K562 (cell line): Measurements from ENCODE around the gene SF3A2. TPM values are rescaled to one million over a fixed set of nuclear protein-coding genes. Genes with fewer than 3 reads are reported as not detected.

Experiments used
- ATAC-seq: fragments of 200-7000 bp; cut with Tn5 transposase; 3 replicates; pipeline ENCODE4 v1.9.1; 2020; ENCODE audit warnings: moderate library complexity
- BruUV-seq: library from RNA; stranded (reverse); fragments of 400-500 nt; replicated peaks from 2 replicates; lab custom pipeline; 2021; lab: Mats Ljungman, UMichigan
- CTCF ChIA-PET: fragments of 300-600 bp; formaldehyde crosslinking; extraction: SDS; loops from one replicate; lab custom pipeline; 2021; ENCODE audit warnings: low intra/inter-chr PET ratio; lab: Yijun Ruan, JAX
- POLR2A ChIA-PET: fragments of 300-600, 350-650 bp; sonication (Branson Sonifier 250); formaldehyde crosslinking; extraction: SDS; loops from one replicate; lab custom pipeline; 2021; ENCODE audit warnings: antibody characterized with exemption, inconsistent platforms; lab: Yijun Ruan, JAX
- DNase-seq, 4 experiments: peaks; one replicate each; pipeline versions ENCODE4 v3.0.0 to v3.0.0-alpha.2; 2011 to 2018; ENCODE audit warnings: low spot score in 3 of 4, mixed read lengths in 3 of 4; ENCODE audit errors: extremely low read depth in 1 of 4
- FAIRE-seq: peaks from 2 replicates; lab custom pipeline; 2011; peaks lifted over from hg19 to GRCh38; lab: Jason Lieb, UNC
- H2AFZ ChIP-seq: 2 replicates; pipeline ENCODE4 v1.6.0; 2011; ENCODE audit warnings: low read depth, low read length, control low read depth, inconsistent platforms
- H3K27ac ChIP-seq: fragments of 200-600 bp; 3 replicates; pipeline ENCODE4 v1.8.0; 2011; ENCODE audit warnings: low read depth, mild to moderate bottlenecking, control low read depth, inconsistent platforms, low read length, moderate library complexity, mixed read lengths; ENCODE audit errors: extremely low read depth
- H3K27me3 ChIP-seq, 2 experiments: fragments of 300-600 bp in 1 of 2; 2 replicates in 1 of 2; 3 replicates in 1 of 2; pipeline versions ENCODE4 v1.6.0 to v1.8.0; 2011; ENCODE audit warnings: inconsistent platforms in 2 of 2, low read length in 2 of 2, mild to moderate bottlenecking in 1 of 2, mixed read lengths in 1 of 2, moderate library complexity in 1 of 2; ENCODE audit not compliant: control insufficient read depth in 2 of 2, insufficient read depth in 2 of 2
- H3K36me3 ChIP-seq: fragments of 300-600 bp; 3 replicates; pipeline ENCODE4 v1.8.0; 2011; ENCODE audit warnings: mild to moderate bottlenecking, low read length, inconsistent platforms; ENCODE audit not compliant: control insufficient read depth, insufficient read depth
- H3K4me1 ChIP-seq, 2 experiments: fragments of 200-600 bp in 1 of 2; replicated peaks in 1 of 2; 2 replicates in 1 of 2; 3 replicates in 1 of 2; pipeline versions ENCODE4 v1.5.1 to v1.8.0; 2011; ENCODE audit warnings: inconsistent platforms in 2 of 2, low read length in 2 of 2, mild to moderate bottlenecking in 1 of 2, mixed read lengths in 1 of 2, moderate library complexity in 1 of 2; ENCODE audit not compliant: control insufficient read depth in 2 of 2, insufficient read depth in 2 of 2
- H3K4me2 ChIP-seq: 2 replicates; pipeline ENCODE4 v1.6.1; 2011; ENCODE audit warnings: low read length, control low read depth, inconsistent platforms, mixed read lengths; ENCODE audit not compliant: insufficient read depth
- H3K4me3 ChIP-seq: fragments of 200-600 bp; sonication (generic), shearing (Covaris generic); 2 replicates; pipeline ENCODE4 v1.5.1; 2016; ENCODE audit warnings: control low read depth, inconsistent platforms
- H3K79me2 ChIP-seq: fragments of 200-600 bp; 3 replicates; pipeline ENCODE4 v1.8.0; 2011; ENCODE audit warnings: low read length, inconsistent platforms; ENCODE audit not compliant: control insufficient read depth, insufficient read depth
- H3K9ac ChIP-seq, 2 experiments: 2 replicates each; pipeline versions ENCODE4 v1.6.0 to v1.6.1; 2011; ENCODE audit warnings: low read depth in 2 of 2, low read length in 2 of 2, control low read depth in 1 of 2, inconsistent platforms in 1 of 2, mild to moderate bottlenecking in 1 of 2, mixed read lengths in 1 of 2; ENCODE audit not compliant: insufficient read depth in 1 of 2
- H3K9me1 ChIP-seq: one replicate; pipeline ENCODE4 v1.6.0; 2011; ENCODE audit warnings: inconsistent platforms, mild to moderate bottlenecking, low read length, moderate library complexity; ENCODE audit not compliant: control insufficient read depth, insufficient read depth
- H3K9me3 ChIP-seq: replicated peaks from 2 replicates; pipeline ENCODE4 v1.5.1; 2011; ENCODE audit warnings: low read depth, low read length, inconsistent platforms; ENCODE audit not compliant: control insufficient read depth, insufficient read depth
- H4K20me1 ChIP-seq: replicated peaks from 2 replicates; pipeline ENCODE4 v1.6.1; 2011; ENCODE audit warnings: low read length, inconsistent platforms, mixed read lengths; ENCODE audit not compliant: control insufficient read depth, insufficient read depth
- KAT7 ChIP-seq: sonication (generic); formaldehyde crosslinking; IDR thresholded peaks from 2 replicates; pipeline ENCODE4 v1.8.0; 2022; ENCODE audit warnings: missing genetic modification reagents, mild to moderate bottlenecking, borderline replicate concordance
- POLR2G ChIP-seq: fragments of 200-400 bp; formaldehyde crosslinking; IDR thresholded peaks from 2 replicates; pipeline ENCODE4 v1.6.1; 2017; ENCODE audit warnings: low read depth, mild to moderate bottlenecking, antibody characterized with exemption, low read length, moderate library complexity
- SAFB ChIP-seq: fragments of 200-400 bp; formaldehyde crosslinking; IDR thresholded peaks from 2 replicates; pipeline ENCODE4 v1.6.1; 2017; ENCODE audit warnings: low read depth, low read length, borderline replicate concordance
- ZNF23 ChIP-seq: fragments of 250-450 bp; sonication (Bioruptor Pico); IDR thresholded peaks from 2 replicates; pipeline ENCODE4 v1.4.0; 2020; ENCODE audit warnings: mild to moderate bottlenecking
- WGBS: fragments of 100-300 bp; shearing (Covaris generic); methylation state at CpG from one replicate; pipeline ENCODE4 v1.1.6; 2016; ENCODE audit warnings: low coverage, mixed read lengths; ENCODE audit not compliant: insufficient coverage; ENCODE audit errors: missing lambda C conversion rate; 5-methylcytosine and 5-hydroxymethylcytosine counted together
- in situ Hi-C: fragments of 300-500 bp; cut with MboI; formaldehyde crosslinking; loops from 4 replicates; pipeline ENCODE4 v1.15.0; 2018; ENCODE audit warnings: inconsistent platforms, mixed read lengths
- intact Hi-C: fragments of 100-400 bp; cut with micrococcal nuclease; formaldehyde crosslinking; loops from 2 replicates; pipeline ENCODE4 v1.14.2; 2022
- polyA plus RNA-seq, 8 experiments: library from polyadenylated mRNA; depleted of rRNA in 4 of 8; stranded (reverse) in 5 of 8; unstranded in 3 of 8; fragments of >200 nt; fragmentation: Nextera tagmentation in 2 of 8; fragmentation: Illumina TruSeq in 1 of 8; extraction: Ambion mirVana in 2 of 8; extraction: Trizol in 1 of 8; gene quantifications; 2 replicates each; pipeline versions ENCODE4 v1.2.1 to v1.2.3, GENCODE V29; 2011 to 2014; ENCODE audit warnings: inconsistent platforms in 1 of 8, missing spikeins in 1 of 8
- total RNA-seq, 7 experiments: library from RNA; depleted of rRNA in 6 of 7; stranded (reverse); fragments of >200 nt in 6 of 7; fragmentation: Illumina TruSeq in 2 of 7; extraction: Trizol in 2 of 7; gene quantifications; 2 replicates each; pipeline versions ENCODE4 v1.2.1 to v1.2.3, GENCODE V29; 2011 to 2021; ENCODE audit warnings: low replicate concordance in 1 of 7
- TF ChIP-seq, protein P1 (sequence below), 2 experiments: fragments of 150-350 bp in 1 of 2; IDR thresholded peaks; 2 replicates each; pipeline ENCODE4 v1.6.1; 2012 to 2016; ENCODE audit warnings: low read depth in 2 of 2, low read length in 2 of 2, mild to moderate bottlenecking in 1 of 2, moderate library complexity in 1 of 2
- TF ChIP-seq, protein P2 (sequence below): sonication (generic); formaldehyde crosslinking; IDR thresholded peaks from 2 replicates; pipeline ENCODE4 v1.8.1; 2023; ENCODE audit warnings: mild to moderate bottlenecking, missing genetic modification reagents
- TF ChIP-seq, protein P3 (sequence below): sonication (generic); IDR thresholded peaks from 2 replicates; pipeline ENCODE4 v1.6.1; 2016

SF3A2 gene
- total and polyA plus RNA-seq, 9 of the 15 experiments (the other 6 are each of a cell fraction or from before 2014, with no cell fraction given) = 0.17 to 194 (median 22.8) TPM

DNA sequence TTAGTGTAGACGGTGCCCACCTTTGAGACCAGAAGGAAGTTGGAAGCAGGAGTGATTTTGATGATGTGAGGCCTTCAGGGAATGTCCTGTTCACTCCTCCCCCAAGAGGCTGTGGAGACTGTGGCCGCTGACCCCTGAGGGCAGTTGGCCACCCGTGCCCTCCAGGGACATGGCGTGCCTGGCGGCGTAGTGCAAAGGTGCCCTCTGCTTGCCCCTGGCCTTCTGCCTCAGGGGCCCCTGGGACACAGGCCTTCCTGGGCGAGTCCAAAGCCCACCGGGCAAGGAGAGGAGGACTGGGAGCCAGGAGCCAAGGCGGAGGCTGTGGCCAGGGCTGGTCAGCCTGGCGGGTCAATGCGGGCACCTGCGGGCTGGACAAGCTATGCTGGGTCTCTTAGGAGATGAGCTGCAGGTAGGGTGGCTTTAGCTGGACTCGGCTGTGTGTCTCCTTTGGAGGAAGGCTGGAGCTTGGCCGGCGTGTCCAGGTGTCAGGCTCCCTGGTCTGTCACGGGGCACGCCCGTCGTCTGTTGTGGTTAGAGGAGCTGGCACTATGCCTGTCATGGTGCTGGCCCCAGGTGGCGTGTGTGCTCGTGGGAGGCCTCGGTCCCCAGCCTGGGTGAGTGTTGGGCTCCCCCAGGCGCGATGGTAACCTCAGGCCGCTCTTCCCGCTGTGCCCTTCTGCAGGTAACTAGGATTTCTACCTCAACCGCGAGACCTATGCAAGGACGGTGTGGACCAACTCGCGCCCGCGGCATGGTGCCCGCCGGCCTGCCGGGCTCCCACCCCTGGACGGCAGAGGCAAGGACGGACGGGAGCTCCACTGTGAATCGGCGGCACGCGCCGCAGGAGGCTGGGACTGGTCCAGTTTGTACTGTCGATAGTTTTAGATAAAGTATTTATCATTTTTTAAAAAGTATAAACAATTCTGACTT, 7.3 kb upstream of the SF3A2 start (continued):
- TF ChIP-seq, protein P1, sequence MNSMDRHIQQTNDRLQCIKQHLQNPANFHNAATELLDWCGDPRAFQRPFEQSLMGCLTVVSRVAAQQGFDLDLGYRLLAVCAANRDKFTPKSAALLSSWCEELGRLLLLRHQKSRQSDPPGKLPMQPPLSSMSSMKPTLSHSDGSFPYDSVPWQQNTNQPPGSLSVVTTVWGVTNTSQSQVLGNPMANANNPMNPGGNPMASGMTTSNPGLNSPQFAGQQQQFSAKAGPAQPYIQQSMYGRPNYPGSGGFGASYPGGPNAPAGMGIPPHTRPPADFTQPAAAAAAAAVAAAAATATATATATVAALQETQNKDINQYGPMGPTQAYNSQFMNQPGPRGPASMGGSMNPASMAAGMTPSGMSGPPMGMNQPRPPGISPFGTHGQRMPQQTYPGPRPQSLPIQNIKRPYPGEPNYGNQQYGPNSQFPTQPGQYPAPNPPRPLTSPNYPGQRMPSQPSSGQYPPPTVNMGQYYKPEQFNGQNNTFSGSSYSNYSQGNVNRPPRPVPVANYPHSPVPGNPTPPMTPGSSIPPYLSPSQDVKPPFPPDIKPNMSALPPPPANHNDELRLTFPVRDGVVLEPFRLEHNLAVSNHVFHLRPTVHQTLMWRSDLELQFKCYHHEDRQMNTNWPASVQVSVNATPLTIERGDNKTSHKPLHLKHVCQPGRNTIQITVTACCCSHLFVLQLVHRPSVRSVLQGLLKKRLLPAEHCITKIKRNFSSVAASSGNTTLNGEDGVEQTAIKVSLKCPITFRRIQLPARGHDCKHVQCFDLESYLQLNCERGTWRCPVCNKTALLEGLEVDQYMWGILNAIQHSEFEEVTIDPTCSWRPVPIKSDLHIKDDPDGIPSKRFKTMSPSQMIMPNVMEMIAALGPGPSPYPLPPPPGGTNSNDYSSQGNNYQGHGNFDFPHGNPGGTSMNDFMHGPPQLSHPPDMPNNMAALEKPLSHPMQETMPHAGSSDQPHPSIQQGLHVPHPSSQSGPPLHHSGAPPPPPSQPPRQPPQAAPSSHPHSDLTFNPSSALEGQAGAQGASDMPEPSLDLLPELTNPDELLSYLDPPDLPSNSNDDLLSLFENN (IDR thresholded peaks at IDR 0.05; ENCODE audit: low read depth in 2 of 2, low read length in 2 of 2) = no peak
- TF ChIP-seq ZNF23 (CRISPR knock-in tag) = no peak

DNA sequence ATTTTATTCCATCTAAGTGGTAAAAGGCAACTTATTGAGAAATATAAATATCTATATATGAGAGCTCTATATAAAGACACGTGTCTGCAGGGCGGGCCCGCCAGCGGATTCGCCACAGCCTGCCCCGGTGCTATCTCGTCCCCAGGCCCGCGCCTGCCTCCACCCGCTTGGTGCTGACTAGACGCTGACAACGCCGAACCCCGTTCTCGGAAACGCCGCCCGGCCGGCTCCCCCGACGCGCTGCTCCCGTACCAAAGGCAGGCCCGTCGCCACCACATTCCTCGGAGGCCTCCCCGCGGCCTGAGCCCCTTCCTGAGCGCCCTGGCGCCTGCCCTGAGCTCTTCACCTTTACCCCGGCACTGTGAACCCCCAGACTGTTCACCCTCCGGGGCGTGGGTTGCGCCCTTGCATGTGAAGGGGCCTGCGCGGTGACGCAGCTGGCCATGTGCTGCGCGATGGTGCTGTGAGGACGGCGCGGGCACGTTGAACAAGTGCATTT, 6.5 kb upstream of the SF3A2 start:
- H3K9me1 ChIP-seq = no peaks in the 10 kb centered on the region
- no peak overlapping the region for H2AFZ ChIP-seq
- ChIA-PET CTCF (no interaction called here), POLR2A (interaction anchor here (0.6 to 1.9 kb wide), 4 partner anchors 8 to 59 kb away, joined by 3 to 9 read pairs (median 6); no protein-coding TSS in a partner anchor)
- 88% methylated on average over 33 of the region's 43 CpGs for WGBS
- peaks cover 28% of the 10 kb centered on the region for H3K79me2 ChIP-seq
- H3K4me2 ChIP-seq = no peak overlapping the region
- ATAC-seq = no peak
- H4K20me1 ChIP-seq = 0 out of 2 replicates have a peak, but pooled peaks cover 9% of the 10 kb centered on the region
- intact Hi-C loops = no loop called here
- in situ Hi-C loops = loop anchor here (10.0 kb wide), 1 partner anchor 85 kb away; no protein-coding TSS in a partner anchor
- H3K9me3 ChIP-seq = no peaks in the 10 kb centered on the region
- no peak overlapping the region for H3K27ac ChIP-seq
- no peaks in the 10 kb centered on the region for H3K27me3 ChIP-seq
- peak overlapping the region in 1 of 2 experiments; percentile 58; a peak in 1 of 4 replicates for H3K9ac ChIP-seq
- peaks cover 87% of the 10 kb centered on the region; the same call in 2 of the 3 replicates for H3K36me3 ChIP-seq
- H3K4me1 ChIP-seq = peaks cover 0 to 73% of the 10 kb centered on the region in 2 experiments; a peak in 3 of 5 replicates
- DNase-seq = no peak
- no peak for FAIRE-seq
- TF ChIP-seq SAFB (0 out of 2 replicates have a peak, but pooled peaks have one; percentile 25), KAT7 (0 out of 2 replicates have a peak, but pooled peaks have one; percentile 32), POLR2G (peak; percentile 63; the same call in 1 of the 2 replicates)
- TF ChIP-seq, protein P2, sequence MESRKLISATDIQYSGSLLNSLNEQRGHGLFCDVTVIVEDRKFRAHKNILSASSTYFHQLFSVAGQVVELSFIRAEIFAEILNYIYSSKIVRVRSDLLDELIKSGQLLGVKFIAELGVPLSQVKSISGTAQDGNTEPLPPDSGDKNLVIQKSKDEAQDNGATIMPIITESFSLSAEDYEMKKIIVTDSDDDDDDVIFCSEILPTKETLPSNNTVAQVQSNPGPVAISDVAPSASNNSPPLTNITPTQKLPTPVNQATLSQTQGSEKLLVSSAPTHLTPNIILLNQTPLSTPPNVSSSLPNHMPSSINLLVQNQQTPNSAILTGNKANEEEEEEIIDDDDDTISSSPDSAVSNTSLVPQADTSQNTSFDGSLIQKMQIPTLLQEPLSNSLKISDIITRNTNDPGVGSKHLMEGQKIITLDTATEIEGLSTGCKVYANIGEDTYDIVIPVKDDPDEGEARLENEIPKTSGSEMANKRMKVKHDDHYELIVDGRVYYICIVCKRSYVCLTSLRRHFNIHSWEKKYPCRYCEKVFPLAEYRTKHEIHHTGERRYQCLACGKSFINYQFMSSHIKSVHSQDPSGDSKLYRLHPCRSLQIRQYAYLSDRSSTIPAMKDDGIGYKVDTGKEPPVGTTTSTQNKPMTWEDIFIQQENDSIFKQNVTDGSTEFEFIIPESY = peak; percentile 67
- TF ChIP-seq, protein P3, sequence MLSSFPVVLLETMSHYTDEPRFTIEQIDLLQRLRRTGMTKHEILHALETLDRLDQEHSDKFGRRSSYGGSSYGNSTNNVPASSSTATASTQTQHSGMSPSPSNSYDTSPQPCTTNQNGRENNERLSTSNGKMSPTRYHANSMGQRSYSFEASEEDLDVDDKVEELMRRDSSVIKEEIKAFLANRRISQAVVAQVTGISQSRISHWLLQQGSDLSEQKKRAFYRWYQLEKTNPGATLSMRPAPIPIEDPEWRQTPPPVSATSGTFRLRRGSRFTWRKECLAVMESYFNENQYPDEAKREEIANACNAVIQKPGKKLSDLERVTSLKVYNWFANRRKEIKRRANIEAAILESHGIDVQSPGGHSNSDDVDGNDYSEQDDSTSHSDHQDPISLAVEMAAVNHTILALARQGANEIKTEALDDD = no peak
- H3K4me3 ChIP-seq = no peak overlapping the region
- BruUV-seq = no TSS peak
